NCI-H526 (cell line): ENCODE measurements around the gene RIC8A.
"Not testable (repeated sequence)": the region's sequence is repeated elsewhere in the genome, so short reads cannot be mapped to it uniquely, and the experiment has no call there.

ENCODE experiments used
- DNase-seq, 2 experiments: peaks; one replicate each; lab custom pipeline; 2025; lab: John Stamatoyannopoulos, UW

RIC8A gene

GRCh38 chr11:207208-207862, at the start of gene RIC8A, which contains the start of gene BET1L:
RIC8A (plus strand) TSS chr11:207708; CDS start chr11:208855, 1,147 bp downstream.
BET1L (minus strand) TSS chr11:207399; CDS start chr11:207321, 78 bp downstream.
- peak; percentile 96 to 98 for DNase-seq

GRCh38 chr11:180242-180641, 27.3 kb upstream of the RIC8A start:
- not testable (repeated sequence) for DNase-seq

- not testable (repeated sequence) for DNase-seq
Observed at GRCh38 chr11:189200-189783, 18.2 kb upstream of the RIC8A start.

- DNase-seq: not testable (repeated sequence)
Observed at GRCh38 chr11:189843-190311, 17.6 kb upstream of the RIC8A start.

- not testable (repeated sequence) for DNase-seq
Observed at GRCh38 chr11:190546-190945, 17.0 kb upstream of the RIC8A start.

- not testable (repeated sequence) for DNase-seq
Observed at GRCh38 chr11:191490-192478, 15.7 kb upstream of the RIC8A start.

GRCh38 chr11:192674-193128, 14.8 kb upstream of the RIC8A start, which contains the start of gene SCGB1C1:
SCGB1C1 (plus strand) TSS chr11:193078; CDS start chr11:193100, 22 bp downstream.
- DNase-seq: not testable (repeated sequence)

- not testable (repeated sequence) for DNase-seq
Observed at GRCh38 chr11:193481-193880, 14.0 kb upstream of the RIC8A start.

- DNase-seq: no peak
Observed at GRCh38 chr11:196786-197731, 10.4 kb upstream of the RIC8A start.

- DNase-seq: no peak
Observed at GRCh38 chr11:197741-198235, 9.7 kb upstream of the RIC8A start.

GRCh38 chr11:198236-198806, 9.2 kb upstream of the RIC8A start:
- no peak for DNase-seq

- no peak for DNase-seq
Observed at GRCh38 chr11:199004-199581, 8.4 kb upstream of the RIC8A start.

- DNase-seq: no peak
Observed at GRCh38 chr11:199782-200181, 7.7 kb upstream of the RIC8A start.

- no peak for DNase-seq
Observed at GRCh38 chr11:200224-201003, 7.1 kb upstream of the RIC8A start.

GRCh38 chr11:201966-202365, 5.5 kb upstream of the RIC8A start:
- no peak for DNase-seq

GRCh38 chr11:202490-202889, 5.0 kb upstream of the RIC8A start:
- DNase-seq: no peak

GRCh38 chr11:203056-203944, 4.2 kb upstream of the RIC8A start:
- no peak for DNase-seq

- no peak for DNase-seq
Observed at GRCh38 chr11:203945-204586, 3.4 kb upstream of the RIC8A start.
